IMR-90 (cell line): Measurements from ENCODE around the gene OXSR1. TPM values are rescaled to one million over a fixed set of nuclear protein-coding genes. Genes with fewer than 3 reads are reported as not detected.

Experiments
- ATAC-seq: fragments of 200-7000 bp; cut with Tn5 transposase; 2 replicates; pipeline ENCODE4 v1.9.1; 2020; ENCODE audit warnings: low read depth, mild to moderate bottlenecking, moderate library complexity
- BruUV-seq: library from RNA; stranded (reverse); fragments of 400-500 nt; replicated peaks from 2 replicates; lab custom pipeline; 2021; lab: Mats Ljungman, UMichigan
- CTCF ChIA-PET: fragments of 300-600 bp; formaldehyde crosslinking; extraction: SDS; loops from one replicate; lab custom pipeline; 2021; ENCODE audit warnings: antibody characterized with exemption; lab: Yijun Ruan, JAX
- POLR2A ChIA-PET: fragments of 300-600 bp; sonication (Branson Sonifier 250); formaldehyde crosslinking; loops from one replicate; lab custom pipeline; 2022; ENCODE audit warnings: antibody characterized with exemption; ENCODE audit not compliant: unreplicated experiment; lab: Charles Lee
- DNase-seq: peaks from one replicate; pipeline ENCODE4 v3.0.0; 2013
- H2AFZ ChIP-seq: replicated peaks from 2 replicates; pipeline ENCODE3; 2013; ENCODE audit warnings: low read length, mild to moderate bottlenecking; ENCODE audit not compliant: poor library complexity
- H2AK5ac ChIP-seq: 2 replicates; pipeline ENCODE4 v1.6.1; 2013; ENCODE audit warnings: low read depth, low read length, inconsistent platforms
- H2AK9ac ChIP-seq: replicated peaks from 2 replicates; pipeline ENCODE3; 2013; ENCODE audit warnings: mild to moderate bottlenecking, low read depth, low read length, moderate library complexity; ENCODE audit not compliant: poor library complexity
- H2BK120ac ChIP-seq: 2 replicates; pipeline ENCODE4 v1.6.1; 2013; ENCODE audit warnings: low read depth, low read length, inconsistent platforms
- H2BK15ac ChIP-seq: 3 replicates; pipeline ENCODE4 v1.6.1; 2013; ENCODE audit warnings: low read depth, low read length, inconsistent platforms
- H2BK20ac ChIP-seq: 2 replicates; pipeline ENCODE4 v1.6.1; 2013; ENCODE audit warnings: low read depth, mild to moderate bottlenecking, inconsistent platforms, low read length, moderate library complexity
- H2BK5ac ChIP-seq: 2 replicates; pipeline ENCODE4 v1.6.1; 2013; ENCODE audit warnings: mild to moderate bottlenecking, low read depth, low read length, inconsistent platforms; ENCODE audit not compliant: poor library complexity, severe bottlenecking
- H3K14ac ChIP-seq: replicated peaks from 2 replicates; pipeline ENCODE4 v1.6.1; 2013; ENCODE audit warnings: low read depth, low read length, inconsistent platforms
- H3K18ac ChIP-seq: 2 replicates; pipeline ENCODE4 v1.6.1; 2013; ENCODE audit warnings: low read depth, low read length, control low read depth
- H3K23ac ChIP-seq: 2 replicates; pipeline ENCODE4 v1.6.1; 2013; ENCODE audit warnings: low read depth, low read length, inconsistent platforms
- H3K27ac ChIP-seq: 2 replicates; pipeline ENCODE4 v1.5.1; 2013; ENCODE audit warnings: mild to moderate bottlenecking, control low read depth, low read length; ENCODE audit not compliant: insufficient read depth
- H3K27me3 ChIP-seq: 2 replicates; pipeline ENCODE4 v1.6.1; 2013; ENCODE audit warnings: low read length; ENCODE audit not compliant: control insufficient read depth, insufficient read depth
- H3K36me3 ChIP-seq: 2 replicates; pipeline ENCODE4 v1.6.1; 2013; ENCODE audit warnings: low read length, mixed read lengths; ENCODE audit not compliant: control insufficient read depth, insufficient read depth
- H3K4ac ChIP-seq: 2 replicates; pipeline ENCODE4 v1.6.1; 2013; ENCODE audit warnings: low read depth, low read length, inconsistent platforms
- H3K4me1 ChIP-seq: 2 replicates; pipeline ENCODE4 v1.6.1; 2013; ENCODE audit warnings: low read length, mixed read lengths; ENCODE audit not compliant: control insufficient read depth, insufficient read depth
- H3K4me2 ChIP-seq: 2 replicates; pipeline ENCODE4 v1.6.1; 2013; ENCODE audit warnings: low read depth, mild to moderate bottlenecking, control low read depth, low read length, moderate library complexity
- H3K4me3 ChIP-seq: 2 replicates; pipeline ENCODE4 v1.5.1; 2013; ENCODE audit warnings: low read depth, mild to moderate bottlenecking, control low read depth, low read length, moderate library complexity; ENCODE audit not compliant: insufficient read depth
- H3K56ac ChIP-seq: 2 replicates; pipeline ENCODE4 v1.6.1; 2013; ENCODE audit warnings: low read length, inconsistent platforms; ENCODE audit not compliant: insufficient read depth; ENCODE audit errors: extremely low read depth
- H3K79me1 ChIP-seq, 2 experiments: 2 replicates each; pipeline ENCODE4 v1.6.1; 2013; ENCODE audit warnings: low read length in 2 of 2, inconsistent platforms in 1 of 2, low read depth in 1 of 2
- H3K9ac ChIP-seq: 2 replicates; pipeline ENCODE4 v1.6.1; 2013; ENCODE audit warnings: low read depth, low read length, control low read depth
- H3K9me1 ChIP-seq: 2 replicates; pipeline ENCODE4 v1.6.1; 2013; ENCODE audit warnings: low read length, inconsistent platforms; ENCODE audit not compliant: insufficient read depth
- H3K9me3 ChIP-seq: 2 replicates; pipeline ENCODE4 v1.6.1; 2013; ENCODE audit warnings: low read length; ENCODE audit not compliant: control insufficient read depth, insufficient read depth
- H4K20me1 ChIP-seq: 2 replicates; pipeline ENCODE4 v1.6.1; 2013; ENCODE audit warnings: low read length, inconsistent platforms; ENCODE audit not compliant: insufficient read depth
- H4K5ac ChIP-seq: 2 replicates; pipeline ENCODE4 v1.6.1; 2013; ENCODE audit warnings: mild to moderate bottlenecking, low read depth, low read length, control low read depth
- H4K8ac ChIP-seq, 2 experiments: 2 replicates each; pipeline ENCODE4 v1.6.1; 2013; ENCODE audit warnings: low read depth in 2 of 2, low read length in 2 of 2, control low read depth in 1 of 2, inconsistent platforms in 1 of 2
- H4K91ac ChIP-seq: 2 replicates; pipeline ENCODE4 v1.6.1; 2013; ENCODE audit warnings: low read depth, low read length, inconsistent platforms; ENCODE audit not compliant: insufficient read depth
- BHLHE40 ChIP-seq: fragments of 150-350 bp; IDR thresholded peaks from 2 replicates; pipeline ENCODE4 v1.6.1; 2016; ENCODE audit warnings: mild to moderate bottlenecking, low read depth, low read length
- CEBPB ChIP-seq: IDR thresholded peaks from 2 replicates; pipeline ENCODE4 v1.6.1; 2012; ENCODE audit warnings: low read depth, low read length, improper control_type of control experiment
- CHD1 ChIP-seq: IDR thresholded peaks from 2 replicates; pipeline ENCODE4 v1.6.1; 2012; ENCODE audit warnings: low read depth, low read length, improper control_type of control experiment
- FOS ChIP-seq: fragments of 150-350 bp; IDR thresholded peaks from 2 replicates; pipeline ENCODE4 v1.6.1; 2016; ENCODE audit warnings: low read depth, low read length
- MAFK ChIP-seq: IDR thresholded peaks from 2 replicates; pipeline ENCODE4 v1.6.1; 2012; ENCODE audit warnings: low read depth, low read length, improper control_type of control experiment
- MAZ ChIP-seq: IDR thresholded peaks from 2 replicates; pipeline ENCODE4 v1.6.1; 2012; ENCODE audit warnings: low read depth, mild to moderate bottlenecking, low read length, improper control_type of control experiment, moderate library complexity, borderline replicate concordance
- MXI1 ChIP-seq: IDR thresholded peaks from 2 replicates; pipeline ENCODE4 v1.6.1; 2012; ENCODE audit warnings: low read depth, mild to moderate bottlenecking, low read length, moderate library complexity, borderline replicate concordance
- NFE2L2 ChIP-seq: fragments of 150-350 bp; IDR thresholded peaks from 2 replicates; pipeline ENCODE4 v1.6.1; 2016; ENCODE audit warnings: low read depth, mild to moderate bottlenecking, low read length
- POLR2A ChIP-seq: IDR thresholded peaks from 2 replicates; pipeline ENCODE4 v1.6.1; 2012; ENCODE audit warnings: mild to moderate bottlenecking, low read depth, low read length
- RAD21 ChIP-seq: IDR thresholded peaks from 2 replicates; pipeline ENCODE4 v1.6.1; 2012; ENCODE audit warnings: low read length, improper control_type of control experiment
- RCOR1 ChIP-seq: IDR thresholded peaks from 2 replicates; pipeline ENCODE4 v1.6.1; 2012; ENCODE audit warnings: mild to moderate bottlenecking, low read length, improper control_type of control experiment; ENCODE audit not compliant: insufficient replicate concordance
- RFX5 ChIP-seq: IDR thresholded peaks from 2 replicates; pipeline ENCODE4 v1.8.0; 2012; ENCODE audit warnings: low read depth, mild to moderate bottlenecking, low read length, moderate library complexity
- SMC3 ChIP-seq: fragments of 150-350 bp; IDR thresholded peaks from 2 replicates; pipeline ENCODE4 v1.6.1; 2016; ENCODE audit warnings: low read depth, mild to moderate bottlenecking, antibody characterized with exemption, low read length, moderate library complexity
- whole genome bisulfite sequencing, 2 experiments: methylation state at CpG; one replicate each; pipeline versions ENCODE4 v1.1.5 to v1.1.7; 2013; ENCODE audit warnings: missing lambda C conversion rate in 2 of 2; ENCODE audit not compliant: insufficient read length in 1 of 2; ENCODE audit errors: extremely low coverage in 2 of 2; 5-methylcytosine and 5-hydroxymethylcytosine counted together
- dilution Hi-C: fragments of 300-500 bp; cut with HindIII; formaldehyde crosslinking; loops from one replicate; pipeline ENCODE4 v1.14.3; 2018; ENCODE audit warnings: low sequenced_read_pairs; ENCODE audit not compliant: unreplicated experiment
- in situ Hi-C: fragments of 300-500 bp; cut with MboI; formaldehyde crosslinking; loops from 3 replicates; pipeline ENCODE4 v1.14.3; 2019; ENCODE audit warnings: low sequenced_read_pairs, inconsistent platforms, mixed read lengths
- intact Hi-C: fragments of 100-400 bp; cut with micrococcal nuclease; formaldehyde crosslinking; loops from 2 replicates; pipeline ENCODE4 v1.10.0; 2022
- polyA plus RNA-seq, 3 experiments: library from polyadenylated mRNA; depleted of rRNA; stranded (reverse); fragments of >200 nt; gene quantifications; 2 replicates each; pipeline ENCODE4 v1.2.3, GENCODE V29; 2012; ENCODE audit warnings: low replicate concordance in 1 of 3
- total RNA-seq: library from RNA; depleted of rRNA; stranded (reverse); fragments of >200 nt; gene quantifications from 2 replicates; pipeline ENCODE4 v1.2.3, GENCODE V29; 2012
- TF ChIP-seq, protein P1 (sequence below): fragments of 150-350 bp; IDR thresholded peaks from 2 replicates; pipeline ENCODE4 v1.6.1; 2017; ENCODE audit warnings: mild to moderate bottlenecking, antibody characterized with exemption, low read length, low read depth
- TF ChIP-seq, protein P2 (sequence below): fragments of 150-350 bp; IDR thresholded peaks from 2 replicates; pipeline ENCODE4 v1.6.1; 2016; ENCODE audit warnings: low read depth, mild to moderate bottlenecking, low read length, moderate library complexity, borderline replicate concordance

OXSR1 gene
- total and polyA plus RNA-seq, 2 of the 4 experiments (the other 2 are of a cell fraction): 32.9 to 37.6 TPM

DNA sequence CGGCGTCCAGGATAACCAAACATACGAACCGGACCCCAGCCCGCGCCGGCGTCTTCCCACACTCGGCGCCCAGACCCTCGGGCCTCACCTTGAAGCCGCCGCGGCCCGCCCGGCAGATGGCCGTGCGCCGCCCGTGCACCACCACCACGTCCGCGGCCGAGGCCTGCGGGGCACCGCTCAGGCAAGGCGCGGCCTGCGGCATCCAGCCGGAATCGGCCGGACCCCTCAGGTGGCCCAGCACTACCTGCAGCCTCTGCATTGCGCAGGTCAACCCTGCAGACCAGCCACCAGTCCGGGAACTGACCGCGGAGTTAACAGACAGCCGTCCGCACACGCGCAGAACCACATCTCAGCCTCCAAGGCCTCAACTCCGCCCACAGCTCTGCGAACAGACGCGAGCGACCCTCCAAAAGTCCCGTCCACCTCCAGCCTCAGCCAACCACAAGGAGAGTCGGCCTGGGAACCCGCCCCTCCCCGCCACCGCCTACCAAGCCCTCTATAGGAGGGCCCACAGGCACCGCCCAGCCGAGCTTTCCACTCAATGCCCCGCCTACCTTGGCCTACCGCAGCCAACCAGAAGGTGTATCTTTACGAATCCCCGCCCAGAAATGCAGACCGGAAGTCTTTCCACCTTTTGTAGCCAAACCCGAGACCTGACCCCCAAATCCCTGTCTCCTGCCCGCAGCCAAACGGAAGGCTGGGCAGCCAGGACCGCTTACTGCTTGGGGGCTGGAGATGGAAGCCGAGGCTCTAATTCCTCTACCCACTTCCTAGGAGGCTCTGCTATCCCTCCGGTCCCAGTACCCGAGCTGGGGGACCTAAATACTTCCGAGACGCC lies 28.3 kb upstream of the OXSR1 start, which contains the start of gene ACAA1:
ACAA1 (minus strand) TSS at position 351 of the 838 bp plus-strand sequence; CDS start at position 259, 92 bp downstream.
- Histone ChIP-seq H3K23ac (peak within 1 kb of the TSS; percentile 88), H4K20me1 (0 out of 2 replicates have a peak, but pooled peaks cover 5% of the 10 kb centered on the region), H3K14ac (peak within 1 kb of the TSS; percentile 93), H2BK15ac (peak within 1 kb of the TSS; percentile 72; the same call in 1 of the 3 replicates), H3K79me1 (peaks cover 30 to 87% of the 10 kb centered on the region in 2 experiments), H2BK120ac (peak within 1 kb of the TSS; percentile 87), H4K5ac (peak within 1 kb of the TSS; percentile 88), H2BK20ac (no peak within 1 kb of the TSS), H2AK9ac (peak within 1 kb of the TSS; percentile 95), H3K4me3 (peak within 1 kb of the TSS; percentile 65), H3K27me3 (no peaks in the 10 kb centered on the region), H3K56ac (peak within 1 kb of the TSS; percentile 64; the same call in 1 of the 2 replicates), H3K27ac (peak within 1 kb of the TSS; percentile 78), H3K9ac (peak within 1 kb of the TSS; percentile 91), H4K91ac (peak within 1 kb of the TSS; percentile 90), H4K8ac (peak within 1 kb of the TSS; percentile 97 to 99), H3K4me1 (peaks cover 13% of the 10 kb centered on the region), H2AFZ (peak within 1 kb of the TSS; percentile 98), H2AK5ac (peak within 1 kb of the TSS; percentile 80), H2BK5ac (peak within 1 kb of the TSS; percentile 63), H3K36me3 (peaks cover 34% of the 10 kb centered on the region), H3K18ac (peak within 1 kb of the TSS; percentile 3; the same call in 1 of the 2 replicates), H3K4ac (peak within 1 kb of the TSS; percentile 96), H3K9me3 (no peaks in the 10 kb centered on the region), H3K9me1 (peaks cover 24% of the 10 kb centered on the region), H3K4me2 (peak within 1 kb of the TSS; percentile 94)
- BruUV-seq: no TSS peak
- intact Hi-C loops (loop anchor here (1.0 to 2.0 kb wide), 4 partner anchors 110 to 342 kb away; partner anchors contain the start of gene XYLB), in situ Hi-C loops (loop anchor here (10.0 kb wide), 1 partner anchor 348 kb away; no protein-coding TSS in a partner anchor), dilution Hi-C loops (no loop called here)
- ChIA-PET POLR2A (interaction anchor here (0.5 to 1.6 kb wide), 5 partner anchors 17 to 1199 kb away, joined by 3 to 10 read pairs (median 3); partner anchors contain the start of gene OXSR1), CTCF (interaction anchor here (1.0 to 1.2 kb wide), 3 partner anchors 19 to 161 kb away, joined by 3 to 5 read pairs (median 3); no protein-coding TSS in a partner anchor)
- 0% methylated on average over 23 of the region's 66 CpGs; no CpG with 5 or more reads in 1 of the 2 experiments for WGBS, 2 experiments
- ATAC-seq: peak; percentile 95
- peak; percentile 98 for DNase-seq
- TF ChIP-seq SMC3 (no peak), RAD21 (peak; percentile 14; the same call in 1 of the 2 replicates), MAFK (no peak), CHD1 (0 out of 2 replicates have a peak, but pooled peaks have one; percentile 5), BHLHE40 (no peak; the same call in 1 of the 2 replicates), CEBPB (no peak), FOS (no peak), POLR2A (peak; percentile 84), RFX5 (no peak), RCOR1 (no peak), NFE2L2 (no peak), MXI1 (peak; percentile 57; the same call in 1 of the 2 replicates), MAZ (peak; percentile 44; the same call in 1 of the 2 replicates)
- TF ChIP-seq, protein P1, sequence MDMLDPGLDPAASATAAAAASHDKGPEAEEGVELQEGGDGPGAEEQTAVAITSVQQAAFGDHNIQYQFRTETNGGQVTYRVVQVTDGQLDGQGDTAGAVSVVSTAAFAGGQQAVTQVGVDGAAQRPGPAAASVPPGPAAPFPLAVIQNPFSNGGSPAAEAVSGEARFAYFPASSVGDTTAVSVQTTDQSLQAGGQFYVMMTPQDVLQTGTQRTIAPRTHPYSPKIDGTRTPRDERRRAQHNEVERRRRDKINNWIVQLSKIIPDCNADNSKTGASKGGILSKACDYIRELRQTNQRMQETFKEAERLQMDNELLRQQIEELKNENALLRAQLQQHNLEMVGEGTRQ: no peak
- TF ChIP-seq, protein P2, sequence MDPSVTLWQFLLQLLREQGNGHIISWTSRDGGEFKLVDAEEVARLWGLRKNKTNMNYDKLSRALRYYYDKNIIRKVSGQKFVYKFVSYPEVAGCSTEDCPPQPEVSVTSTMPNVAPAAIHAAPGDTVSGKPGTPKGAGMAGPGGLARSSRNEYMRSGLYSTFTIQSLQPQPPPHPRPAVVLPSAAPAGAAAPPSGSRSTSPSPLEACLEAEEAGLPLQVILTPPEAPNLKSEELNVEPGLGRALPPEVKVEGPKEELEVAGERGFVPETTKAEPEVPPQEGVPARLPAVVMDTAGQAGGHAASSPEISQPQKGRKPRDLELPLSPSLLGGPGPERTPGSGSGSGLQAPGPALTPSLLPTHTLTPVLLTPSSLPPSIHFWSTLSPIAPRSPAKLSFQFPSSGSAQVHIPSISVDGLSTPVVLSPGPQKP: no peak
